ENCODE results near the gene MIS12.

Gene MIS12

GRCh38 chr17:5439446-5439764 is 47.0 kb upstream of the MIS12 start:
- H3K4me1 ChIP-seq (ENCODE audit: low read length): peaks cover 12% of the 10 kb centered on the region
- no peaks in the 10 kb centered on the region for H3K27me3 ChIP-seq (ENCODE audit: low read depth, low read length)
- H3K36me3 ChIP-seq (replicated peaks; ENCODE audit: low read depth, low read length): peaks cover 21% of the 10 kb centered on the region
- H3K9ac ChIP-seq (ENCODE audit: low read length): peak overlapping the region; percentile 75
- H3K4me3 ChIP-seq (ENCODE audit: low read length): peak overlapping the region; percentile 81
- peak overlapping the region; percentile 40; the same call in 1 of the 2 replicates for H2AFZ ChIP-seq (ENCODE audit: low read depth, low read length)
- no peaks in the 10 kb centered on the region for H4K20me1 ChIP-seq (ENCODE audit: insufficient read depth, low read length)
- TF ChIP-seq, protein P1, sequence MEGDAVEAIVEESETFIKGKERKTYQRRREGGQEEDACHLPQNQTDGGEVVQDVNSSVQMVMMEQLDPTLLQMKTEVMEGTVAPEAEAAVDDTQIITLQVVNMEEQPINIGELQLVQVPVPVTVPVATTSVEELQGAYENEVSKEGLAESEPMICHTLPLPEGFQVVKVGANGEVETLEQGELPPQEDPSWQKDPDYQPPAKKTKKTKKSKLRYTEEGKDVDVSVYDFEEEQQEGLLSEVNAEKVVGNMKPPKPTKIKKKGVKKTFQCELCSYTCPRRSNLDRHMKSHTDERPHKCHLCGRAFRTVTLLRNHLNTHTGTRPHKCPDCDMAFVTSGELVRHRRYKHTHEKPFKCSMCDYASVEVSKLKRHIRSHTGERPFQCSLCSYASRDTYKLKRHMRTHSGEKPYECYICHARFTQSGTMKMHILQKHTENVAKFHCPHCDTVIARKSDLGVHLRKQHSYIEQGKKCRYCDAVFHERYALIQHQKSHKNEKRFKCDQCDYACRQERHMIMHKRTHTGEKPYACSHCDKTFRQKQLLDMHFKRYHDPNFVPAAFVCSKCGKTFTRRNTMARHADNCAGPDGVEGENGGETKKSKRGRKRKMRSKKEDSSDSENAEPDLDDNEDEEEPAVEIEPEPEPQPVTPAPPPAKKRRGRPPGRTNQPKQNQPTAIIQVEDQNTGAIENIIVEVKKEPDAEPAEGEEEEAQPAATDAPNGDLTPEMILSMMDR (IDR thresholded peaks at IDR 0.05; ENCODE audit: low read depth, low read length): no peak
- TF ChIP-seq EZH2phosphoT487 (IDR thresholded peaks at IDR 0.05; ENCODE audit: low read depth): no peak
- H3K4me2 ChIP-seq (ENCODE audit: low read length): peak overlapping the region; percentile 99
- peak overlapping the region; percentile 61 for H3K27ac ChIP-seq (ENCODE audit: low read length)
- no peaks in the 10 kb centered on the region for H3K9me3 ChIP-seq (ENCODE audit: insufficient read depth, low read length)
- peaks cover 56% of the 10 kb centered on the region for H3K79me2 ChIP-seq (ENCODE audit: low read length)

- Histone ChIP-seq H3K9ac (ENCODE audit: low read length) (no peak overlapping the region), H3K79me2 (ENCODE audit: low read length) (peaks cover 17% of the 10 kb centered on the region), H3K4me1 (ENCODE audit: low read length) (peaks cover 6% of the 10 kb centered on the region; the same call in 1 of the 2 replicates), H3K27me3 (ENCODE audit: low read depth, low read length) (no peaks in the 10 kb centered on the region), H3K36me3 (replicated peaks; ENCODE audit: low read depth, low read length) (peaks cover 6% of the 10 kb centered on the region), H3K4me2 (ENCODE audit: low read length) (no peak overlapping the region), H2AFZ (ENCODE audit: low read depth, low read length) (no peak overlapping the region), H3K9me3 (ENCODE audit: insufficient read depth, low read length) (no peaks in the 10 kb centered on the region), H4K20me1 (ENCODE audit: insufficient read depth, low read length) (no peaks in the 10 kb centered on the region), H3K4me3 (ENCODE audit: low read length) (no peak overlapping the region), H3K27ac (ENCODE audit: low read length) (no peak overlapping the region)
- TF ChIP-seq EZH2phosphoT487 (IDR thresholded peaks at IDR 0.05; ENCODE audit: low read depth): no peak
- TF ChIP-seq, protein P1 (IDR thresholded peaks at IDR 0.05; ENCODE audit: low read depth, low read length): no peak
Measured at GRCh38 chr17:5443728-5444127, 42.6 kb upstream of the MIS12 start.

DNA sequence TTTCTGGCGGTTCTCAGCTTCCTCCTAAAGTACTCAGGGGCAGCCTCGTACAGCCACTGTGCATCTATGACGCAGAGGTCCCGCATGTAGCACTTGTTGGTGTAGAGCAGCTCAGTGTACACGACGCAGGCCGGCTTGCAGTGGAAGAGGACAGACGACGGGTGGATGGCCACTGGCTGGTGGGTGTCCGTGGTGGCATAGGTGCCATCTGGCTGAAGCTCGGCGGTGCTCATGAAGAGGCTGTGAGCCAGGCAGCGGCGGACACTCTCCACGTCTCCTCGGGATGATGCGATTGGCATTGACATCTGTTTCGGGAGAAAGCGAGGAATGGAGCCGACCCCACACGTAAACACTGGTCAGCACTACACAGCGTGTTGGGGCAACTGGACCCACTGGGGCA is 42.2 kb upstream of the MIS12 start:
- Histone ChIP-seq H3K4me2 (ENCODE audit: low read length) (no peak overlapping the region), H3K9ac (ENCODE audit: low read length) (no peak overlapping the region), H2AFZ (ENCODE audit: low read depth, low read length) (no peak overlapping the region), H4K20me1 (ENCODE audit: insufficient read depth, low read length) (no peaks in the 10 kb centered on the region), H3K4me1 (ENCODE audit: low read length) (peaks cover 6% of the 10 kb centered on the region; the same call in 1 of the 2 replicates), H3K27me3 (ENCODE audit: low read depth, low read length) (no peaks in the 10 kb centered on the region), H3K36me3 (replicated peaks; ENCODE audit: low read depth, low read length) (peaks cover 6% of the 10 kb centered on the region), H3K4me3 (ENCODE audit: low read length) (no peak overlapping the region), H3K79me2 (ENCODE audit: low read length) (peaks cover 13% of the 10 kb centered on the region), H3K9me3 (ENCODE audit: insufficient read depth, low read length) (no peaks in the 10 kb centered on the region), H3K27ac (ENCODE audit: low read length) (no peak overlapping the region)
- TF ChIP-seq, protein P1 (IDR thresholded peaks at IDR 0.05; ENCODE audit: low read depth, low read length): no peak
- TF ChIP-seq EZH2phosphoT487 (IDR thresholded peaks at IDR 0.05; ENCODE audit: low read depth): no peak

GRCh38 chr17:5446786-5447185 is 39.6 kb upstream of the MIS12 start:
- Histone ChIP-seq H3K4me2 (ENCODE audit: low read length) (no peak overlapping the region), H2AFZ (ENCODE audit: low read depth, low read length) (no peak overlapping the region), H3K27ac (ENCODE audit: low read length) (no peak overlapping the region), H3K9me3 (ENCODE audit: insufficient read depth, low read length) (no peaks in the 10 kb centered on the region), H3K4me1 (ENCODE audit: low read length) (no peaks in the 10 kb centered on the region), H3K36me3 (replicated peaks; ENCODE audit: low read depth, low read length) (peaks cover 18% of the 10 kb centered on the region), H3K79me2 (ENCODE audit: low read length) (peaks cover 7% of the 10 kb centered on the region; the same call in 1 of the 2 replicates), H4K20me1 (ENCODE audit: insufficient read depth, low read length) (no peaks in the 10 kb centered on the region), H3K27me3 (ENCODE audit: low read depth, low read length) (no peaks in the 10 kb centered on the region), H3K4me3 (ENCODE audit: low read length) (no peak overlapping the region), H3K9ac (ENCODE audit: low read length) (no peak overlapping the region)
- TF ChIP-seq, protein P1 (IDR thresholded peaks at IDR 0.05; ENCODE audit: low read depth, low read length): no peak
- TF ChIP-seq EZH2phosphoT487 (IDR thresholded peaks at IDR 0.05; ENCODE audit: low read depth): no peak

Measured in OCI-LY3 (cell line).